Activated CD8-positive, alpha-beta memory T cell treated with anti-CD3 and anti-CD28 coated beads for 1 hour (primary cell): Measurements from ENCODE around the gene ARHGAP33.
A peak's percentile ranks its signal among the peaks of the same experiment; 100 is the strongest.
"Not testable (repeated sequence)": the region's sequence is repeated elsewhere in the genome, so short reads cannot be mapped to it uniquely, and the experiment has no call there.

Experiments
- DNase-seq, 2 donors: peaks; one replicate each; pipeline ENCODE4 v3.0.0-alpha.2; 2020; ENCODE audit warnings: low read depth in 1 of 2; ENCODE audit errors: extremely low read depth in 1 of 2

ARHGAP33 gene

GRCh38 chr19:35822579-35822978 is 47.2 kb downstream of the ARHGAP33 start:
- no peak for DNase-seq

GRCh38 chr19:35824150-35824549 is 48.8 kb downstream of the ARHGAP33 start:
- no peak for DNase-seq

GRCh38 chr19:35828692-35829301 is 53.4 kb downstream of the ARHGAP33 start:
- peak in 1 of 2 donors; percentile 22 for DNase-seq

- DNase-seq, result no peak
Observed at GRCh38 chr19:35830986-35831385, 55.6 kb downstream of the ARHGAP33 start.

GRCh38 chr19:35832054-35832453 is 56.7 kb downstream of the ARHGAP33 start:
- DNase-seq, result no peak

GRCh38 chr19:35833972-35834371 is 58.6 kb downstream of the ARHGAP33 start:
- DNase-seq, result no peak

GRCh38 chr19:35836096-35836495 is 60.7 kb downstream of the ARHGAP33 start:
- not testable (repeated sequence) for DNase-seq
